HG02623 (cell line): ENCODE results near the gene ACACA.
A peak's percentile ranks its signal among the peaks of the same experiment; 100 is the strongest.

Experiments used
- ATAC-seq: cut with Tn5 transposase; IDR thresholded peaks from one replicate; pipeline ENCODE4 v1.9.1; 2021; ENCODE audit warnings: moderate library complexity; ENCODE audit not compliant: unreplicated experiment

ACACA gene

DNA sequence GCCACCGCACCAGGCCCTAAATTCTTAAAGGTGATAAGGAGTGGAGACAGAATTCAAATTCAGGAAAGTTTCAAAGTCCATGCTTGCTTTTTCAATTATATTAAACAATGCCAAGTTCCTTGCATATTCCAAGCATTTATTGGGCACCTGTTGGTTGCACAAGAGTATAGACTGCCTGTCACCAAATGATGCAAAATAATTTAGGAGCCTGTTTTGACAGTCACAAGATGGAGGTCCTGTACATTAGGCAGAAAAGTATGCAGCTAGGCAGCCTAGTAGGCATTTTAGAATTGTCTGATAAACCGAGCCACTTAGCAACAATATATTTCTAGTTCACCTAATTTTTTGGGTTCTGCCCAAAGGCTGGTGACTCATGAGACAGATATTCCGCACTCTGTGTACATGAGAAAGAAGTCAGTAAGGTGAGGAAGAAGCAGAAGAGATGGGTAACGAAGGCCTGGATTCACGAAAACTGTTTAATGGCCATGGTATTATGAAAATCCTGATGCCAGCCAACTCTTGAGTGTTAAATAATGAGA lies 7.3 kb downstream of the ACACA start:
- no peak for ATAC-seq

GRCh38 chr17:37393352-37393751 lies 13.3 kb downstream of the ACACA start:
- ATAC-seq = no peak

GRCh38 chr17:37392024-37392590 lies 14.5 kb downstream of the ACACA start:
- ATAC-seq = no peak

DNA sequence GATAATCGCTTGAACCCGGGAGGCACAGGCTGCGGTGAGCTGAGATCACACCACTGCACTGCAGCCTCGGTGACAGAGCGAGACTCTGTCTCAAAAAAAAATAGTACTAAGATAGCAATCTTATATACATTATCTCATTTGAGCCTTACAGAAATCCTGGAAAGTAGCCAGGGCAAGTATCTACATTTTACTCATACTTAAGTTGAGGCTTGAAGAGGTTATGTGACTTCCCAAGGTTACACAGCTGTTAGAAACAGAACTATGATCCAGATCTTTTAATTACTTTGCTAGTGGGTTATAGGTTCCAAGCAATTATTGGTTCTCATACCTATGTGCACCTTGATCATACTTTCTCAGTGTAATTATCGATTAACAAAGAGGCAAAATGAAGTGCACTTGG lies 15.5 kb downstream of the ACACA start:
- ATAC-seq = no peak

GRCh38 chr17:37389160-37389559 lies 17.5 kb downstream of the ACACA start:
- ATAC-seq = no peak

DNA sequence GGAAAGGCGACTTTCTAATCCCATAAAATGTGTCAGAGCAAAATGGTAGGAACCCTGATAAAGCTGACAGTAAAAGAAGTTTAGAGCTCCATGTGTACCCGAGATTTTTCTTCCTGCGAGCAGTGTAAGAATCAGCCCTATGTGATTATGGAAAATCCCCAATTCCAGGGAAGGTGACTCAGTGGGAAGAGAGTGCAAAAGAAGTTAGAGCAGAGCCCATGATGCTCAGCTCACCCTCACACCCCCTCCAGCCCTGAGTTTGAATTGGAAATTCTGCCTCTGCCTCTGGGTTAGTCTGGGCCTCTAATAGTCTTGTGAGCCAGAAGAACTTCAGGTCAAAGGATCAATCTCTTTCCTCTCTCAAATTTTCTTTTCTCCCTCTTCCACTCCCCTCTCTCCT lies 18.4 kb downstream of the ACACA start:
- no peak for ATAC-seq

GRCh38 chr17:37386462-37386861 lies 20.2 kb downstream of the ACACA start:
- ATAC-seq = no peak

DNA sequence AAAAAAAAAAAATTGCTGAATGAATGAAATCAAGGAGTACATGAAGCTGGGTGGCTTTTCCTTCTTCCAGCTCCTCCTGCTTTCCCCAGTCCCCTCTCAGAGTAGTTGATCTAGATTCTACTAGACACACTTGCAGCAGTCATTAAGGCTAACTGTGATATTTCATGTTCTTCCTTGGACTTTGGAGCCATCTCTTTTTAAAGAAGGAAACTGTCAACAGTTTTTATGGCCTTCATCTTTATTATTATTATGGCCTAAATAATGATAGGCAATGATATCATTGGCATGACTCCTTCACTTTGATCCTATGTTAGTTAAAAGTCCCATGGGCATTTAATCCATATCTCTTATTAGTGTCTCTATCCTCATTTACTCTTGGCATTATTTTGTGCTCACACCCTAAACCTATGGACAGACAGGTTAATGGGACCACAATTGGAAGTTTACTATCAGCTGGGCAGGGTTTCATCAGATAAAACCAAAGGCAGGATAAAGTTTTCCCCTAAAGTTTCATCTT lies 21.1 kb downstream of the ACACA start:
- ATAC-seq = no peak

GRCh38 chr17:37384560-37385149 lies 22.0 kb downstream of the ACACA start:
- no peak for ATAC-seq

- ATAC-seq = no peak
Measured at GRCh38 chr17:37382056-37382455, 24.6 kb downstream of the ACACA start.

DNA sequence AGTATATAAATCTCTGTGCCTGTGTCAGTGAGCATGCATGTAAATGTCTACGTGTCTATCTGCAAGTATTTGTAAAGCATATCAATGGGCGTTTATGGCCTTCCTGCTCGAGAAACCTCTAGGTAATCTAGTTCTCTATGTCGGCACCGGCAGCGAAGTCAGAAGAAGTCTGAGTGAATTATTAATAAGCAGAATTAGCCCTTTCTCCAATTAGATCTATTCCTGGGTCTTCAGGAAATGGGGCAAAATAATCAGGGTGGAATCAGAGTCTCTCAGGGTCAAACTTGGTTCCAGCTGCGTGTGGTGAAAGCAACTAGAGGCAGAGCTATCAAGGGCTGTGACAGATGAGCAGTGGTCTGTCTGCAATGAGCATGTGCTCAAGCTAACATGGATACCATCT lies 30.9 kb downstream of the ACACA start, which contains the start of gene C17orf78:
TSS of gene C17orf78 (plus strand) at position 280 of the 400 bp plus-strand sequence. CDS start at position 388, 108 bp downstream.
- no peak for ATAC-seq

DNA sequence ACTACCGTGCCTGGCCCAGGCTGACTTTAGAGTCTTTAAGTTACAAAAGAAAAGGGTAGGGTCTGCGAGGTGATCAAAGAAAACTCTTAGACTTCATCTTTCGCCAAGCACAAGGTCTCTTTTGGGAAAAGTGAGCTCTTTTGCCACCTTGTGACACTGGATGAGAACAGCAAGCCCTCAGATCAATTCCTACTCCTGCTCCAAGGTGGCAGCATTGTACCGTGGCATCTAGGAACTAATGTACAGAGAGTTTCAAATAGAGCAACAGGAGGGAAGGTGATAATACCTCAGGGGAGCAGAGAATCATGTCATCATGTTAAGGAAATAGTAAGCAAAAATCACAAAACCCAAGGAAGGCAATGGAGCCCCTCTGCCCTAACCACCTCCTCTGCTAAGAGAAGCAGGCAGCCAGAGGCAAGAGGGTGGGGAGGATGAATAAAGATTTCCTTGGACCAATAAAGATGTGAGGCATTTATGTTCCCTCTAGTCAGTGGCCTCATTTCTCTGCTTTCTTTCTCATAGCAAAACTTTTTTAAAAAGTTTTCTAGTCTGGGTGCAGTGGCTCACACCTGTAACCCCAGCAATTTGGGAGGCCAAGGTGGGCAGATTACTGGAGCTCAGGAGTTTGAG lies 33.0 kb downstream of the ACACA start:
- no peak for ATAC-seq

- no peak for ATAC-seq
Measured at GRCh38 chr17:37368577-37368976, 38.1 kb downstream of the ACACA start.

- ATAC-seq = no peak
Measured at GRCh38 chr17:37365589-37365988, 41.0 kb downstream of the ACACA start.

DNA sequence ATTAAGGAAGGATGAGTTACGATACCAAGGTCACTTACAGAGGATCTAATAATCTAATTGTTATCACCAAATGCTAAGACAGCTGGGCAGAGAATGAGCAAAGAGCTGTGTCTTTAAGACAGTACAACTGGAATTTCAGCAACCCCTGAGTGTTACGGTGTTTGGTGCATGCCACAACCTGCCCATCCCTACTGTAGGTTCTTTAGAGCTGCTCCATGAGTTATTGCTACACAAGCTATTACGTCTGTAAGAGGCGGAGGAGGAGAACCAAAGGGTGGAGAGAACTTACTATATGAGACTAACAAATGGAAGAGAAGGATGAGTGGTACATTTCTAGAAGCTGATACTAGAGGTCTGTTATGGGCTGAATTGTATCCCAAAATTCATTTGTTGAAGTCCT lies 45.1 kb downstream of the ACACA start:
- ATAC-seq = no peak

DNA sequence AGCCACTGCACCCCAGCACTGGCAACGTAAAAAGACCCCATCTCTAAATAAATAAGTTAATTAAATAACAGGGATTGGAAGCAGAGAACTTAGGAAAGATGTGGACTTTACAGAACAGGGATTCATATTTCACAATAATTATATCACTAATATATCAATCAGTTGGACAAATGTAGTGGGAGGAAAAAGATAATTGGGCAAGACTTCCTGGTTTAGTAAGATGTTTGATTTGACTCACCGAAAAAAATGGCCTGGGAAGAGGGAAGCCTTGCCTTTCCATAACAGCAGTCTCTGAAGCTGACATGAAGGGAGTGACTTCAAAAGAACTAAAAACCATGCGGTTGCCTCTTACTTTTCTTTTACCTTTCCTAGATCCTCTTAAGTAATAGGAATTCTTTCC lies 46.0 kb downstream of the ACACA start:
- no peak for ATAC-seq

DNA sequence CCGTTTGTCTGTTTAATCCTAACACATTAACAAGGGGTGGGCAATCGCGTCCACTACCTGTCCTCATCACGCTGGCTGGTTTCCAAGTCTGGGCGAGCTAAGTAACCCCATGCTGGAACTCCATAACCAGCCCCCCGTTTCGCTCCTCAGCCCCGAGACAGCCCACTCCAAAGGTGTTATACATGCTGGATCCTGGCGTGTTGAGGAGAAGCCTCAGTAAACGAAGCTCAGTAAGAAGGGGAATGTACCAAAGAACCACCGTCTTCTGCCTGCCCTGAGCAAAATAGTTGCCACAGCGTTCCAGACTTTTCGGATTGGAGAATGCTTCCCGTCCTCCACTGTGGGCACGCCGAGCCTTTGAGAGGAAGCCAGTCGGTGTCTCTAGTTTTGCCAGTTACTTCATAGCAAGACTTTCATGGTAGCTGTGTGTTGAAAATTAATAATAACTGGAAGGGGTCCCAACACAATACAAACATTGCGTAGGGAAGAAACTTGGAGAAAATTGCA lies 46.9 kb downstream of the ACACA start:
- no peak for ATAC-seq

- peak; percentile 87 for ATAC-seq
Measured at GRCh38 chr17:37358830-37359681, 47.6 kb downstream of the ACACA start.

DNA sequence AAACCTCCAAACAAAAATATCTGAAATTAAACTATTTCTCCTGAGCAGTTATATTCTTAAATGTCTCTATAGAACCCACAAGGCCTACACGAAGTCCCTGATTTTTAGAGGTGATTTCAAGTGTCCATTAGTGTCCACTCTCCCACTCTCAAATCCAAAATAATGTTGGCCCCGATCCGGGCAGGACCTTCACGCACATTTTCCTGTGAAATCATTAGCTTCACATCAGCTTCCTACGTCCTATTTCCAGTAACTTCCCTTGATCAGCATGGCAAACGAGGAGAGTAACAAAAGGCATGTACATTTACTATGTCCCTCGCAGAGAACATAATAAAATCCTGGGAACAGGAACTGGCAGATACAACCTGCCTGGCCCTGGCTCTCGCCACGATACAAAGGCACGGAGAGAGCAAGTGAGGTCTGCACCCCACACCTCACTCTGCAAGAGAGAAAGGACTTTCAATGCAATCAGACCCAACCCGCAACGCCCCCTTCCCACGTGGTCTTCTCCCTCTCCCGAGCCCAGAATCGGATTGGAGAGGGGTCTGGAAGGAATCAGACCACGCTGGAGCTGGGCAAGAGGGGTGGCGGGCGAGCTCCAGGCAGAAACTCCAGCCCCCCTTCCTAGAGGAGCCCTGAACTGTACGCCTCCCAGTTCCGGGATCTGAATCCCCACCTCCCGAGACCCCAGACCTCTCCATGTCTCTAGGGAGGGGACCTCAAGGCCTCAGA lies 48.4 kb downstream of the ACACA start:
- ATAC-seq = peak; percentile 3
